Osteoblast (primary cell): ENCODE measurements around the gene LIN7B. TPM values are rescaled to one million over a fixed set of nuclear protein-coding genes. Genes with fewer than 3 reads are reported as not detected.

Experiments
- DNase-seq: peaks from one replicate; pipeline ENCODE4 v3.0.0; 2011; ENCODE audit warnings: low spot score, mixed read lengths; ENCODE audit not compliant: insufficient read length; ENCODE audit errors: missing footprints
- H2AFZ ChIP-seq: 2 replicates; pipeline ENCODE4 v1.6.0; 2011; ENCODE audit warnings: mild to moderate bottlenecking, low read length
- H3K27ac ChIP-seq: 2 replicates; pipeline ENCODE4 v1.5.1; 2011; ENCODE audit warnings: mild to moderate bottlenecking, low read depth, low read length, moderate library complexity
- H3K27me3 ChIP-seq: 2 replicates; pipeline ENCODE4 v1.6.0; 2012; ENCODE audit warnings: mild to moderate bottlenecking, control low read depth, inconsistent platforms, low read length, moderate library complexity; ENCODE audit not compliant: insufficient read depth
- H3K36me3 ChIP-seq: 2 replicates; pipeline ENCODE4 v1.5.1; 2011; ENCODE audit warnings: mild to moderate bottlenecking, low read length, control low read depth, moderate library complexity; ENCODE audit not compliant: insufficient read depth
- H3K4me1 ChIP-seq: 2 replicates; pipeline ENCODE4 v1.5.1; 2011; ENCODE audit warnings: mild to moderate bottlenecking, low read length, control low read depth, moderate library complexity; ENCODE audit not compliant: insufficient read depth
- H3K4me2 ChIP-seq: 2 replicates; pipeline ENCODE4 v1.6.0; 2011; ENCODE audit warnings: mild to moderate bottlenecking, low read length; ENCODE audit not compliant: insufficient read depth
- H3K4me3 ChIP-seq: fragments of 200-600 bp; sonication (generic); 3 replicates; pipeline ENCODE4 v1.5.1; 2012; ENCODE audit warnings: mild to moderate bottlenecking, low read length, inconsistent platforms; ENCODE audit not compliant: insufficient read depth
- H3K79me2 ChIP-seq: 2 replicates; pipeline ENCODE4 v1.6.0; 2012; ENCODE audit warnings: mild to moderate bottlenecking, low read length, control low read depth, inconsistent platforms; ENCODE audit not compliant: insufficient read depth
- H3K9me3 ChIP-seq: 2 replicates; pipeline ENCODE4 v1.5.1; 2011; ENCODE audit warnings: low read depth, low read length, control low read depth
- H4K20me1 ChIP-seq: 2 replicates; pipeline ENCODE4 v1.6.0; 2012; ENCODE audit warnings: mild to moderate bottlenecking, low read length, control low read depth; ENCODE audit not compliant: insufficient read depth
- total RNA-seq: library from RNA; depleted of rRNA; stranded (reverse); fragments of >200 nt; gene quantifications from 2 replicates; pipeline ENCODE4 v1.2.3, GENCODE V29; 2012
- TF ChIP-seq, protein P1 (sequence below): IDR thresholded peaks from 2 replicates; pipeline ENCODE4 v1.5.1; 2011; ENCODE audit warnings: mild to moderate bottlenecking, low read depth, low read length, moderate library complexity; ENCODE audit errors: extremely low read depth

LIN7B gene
- total RNA-seq, 1 donor: 6.2 TPM

DNA sequence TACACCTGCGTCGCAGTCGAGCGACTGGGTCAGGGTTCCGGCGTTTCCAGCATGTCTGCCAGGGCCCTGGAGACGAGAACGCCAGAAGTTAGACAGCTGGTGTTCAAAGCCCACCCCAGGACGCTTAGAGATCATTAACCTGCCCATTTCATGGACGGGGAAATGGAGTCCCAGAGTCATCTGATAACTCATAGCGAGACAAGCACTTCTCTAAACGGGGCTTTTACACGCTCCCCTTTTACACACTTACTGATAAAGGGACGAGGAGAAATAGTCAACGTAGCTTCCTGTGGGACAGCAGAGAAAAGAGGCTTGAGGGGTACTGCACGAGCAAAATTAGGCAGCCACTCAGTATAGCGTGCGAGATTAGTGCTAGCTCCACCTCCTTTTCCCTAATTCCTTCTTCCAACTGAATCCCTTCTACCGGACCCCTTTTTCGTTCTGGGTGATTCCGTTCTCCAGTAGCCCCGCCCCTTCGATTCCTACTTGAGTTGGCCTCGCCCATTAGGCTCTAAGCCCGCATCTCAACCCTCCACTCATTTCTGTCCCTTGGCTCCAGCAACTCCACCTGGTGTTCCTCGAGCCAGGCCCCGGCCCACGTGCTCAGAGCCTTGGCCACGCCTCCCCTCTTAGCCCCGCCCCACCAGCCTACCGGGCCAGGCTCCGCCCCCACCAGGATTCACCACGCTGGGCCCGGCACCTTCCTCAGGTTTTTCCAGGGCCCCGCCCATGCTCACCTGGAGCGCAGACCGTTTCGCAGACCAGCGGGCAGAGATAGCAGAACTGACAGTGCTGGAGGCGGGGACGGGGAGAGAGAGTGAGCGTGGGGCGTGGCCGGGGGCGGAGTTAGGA is 37.3 kb downstream of the LIN7B start:
- peaks cover 3% of the 10 kb centered on the region for H3K27me3 ChIP-seq
- H3K4me3 ChIP-seq: peak overlapping the region; percentile 92
- H3K9me3 ChIP-seq: no peaks in the 10 kb centered on the region
- no peaks in the 10 kb centered on the region for H4K20me1 ChIP-seq
- peak overlapping the region; percentile 98 for H3K4me2 ChIP-seq
- peak; percentile 89 for DNase-seq
- TF ChIP-seq, protein P1, sequence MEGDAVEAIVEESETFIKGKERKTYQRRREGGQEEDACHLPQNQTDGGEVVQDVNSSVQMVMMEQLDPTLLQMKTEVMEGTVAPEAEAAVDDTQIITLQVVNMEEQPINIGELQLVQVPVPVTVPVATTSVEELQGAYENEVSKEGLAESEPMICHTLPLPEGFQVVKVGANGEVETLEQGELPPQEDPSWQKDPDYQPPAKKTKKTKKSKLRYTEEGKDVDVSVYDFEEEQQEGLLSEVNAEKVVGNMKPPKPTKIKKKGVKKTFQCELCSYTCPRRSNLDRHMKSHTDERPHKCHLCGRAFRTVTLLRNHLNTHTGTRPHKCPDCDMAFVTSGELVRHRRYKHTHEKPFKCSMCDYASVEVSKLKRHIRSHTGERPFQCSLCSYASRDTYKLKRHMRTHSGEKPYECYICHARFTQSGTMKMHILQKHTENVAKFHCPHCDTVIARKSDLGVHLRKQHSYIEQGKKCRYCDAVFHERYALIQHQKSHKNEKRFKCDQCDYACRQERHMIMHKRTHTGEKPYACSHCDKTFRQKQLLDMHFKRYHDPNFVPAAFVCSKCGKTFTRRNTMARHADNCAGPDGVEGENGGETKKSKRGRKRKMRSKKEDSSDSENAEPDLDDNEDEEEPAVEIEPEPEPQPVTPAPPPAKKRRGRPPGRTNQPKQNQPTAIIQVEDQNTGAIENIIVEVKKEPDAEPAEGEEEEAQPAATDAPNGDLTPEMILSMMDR: no peak
- no peaks in the 10 kb centered on the region for H3K36me3 ChIP-seq
- no peak overlapping the region for H2AFZ ChIP-seq
- peaks cover 20% of the 10 kb centered on the region for H3K4me1 ChIP-seq
- H3K79me2 ChIP-seq: no peaks in the 10 kb centered on the region
- H3K27ac ChIP-seq: no peak overlapping the region

DNA sequence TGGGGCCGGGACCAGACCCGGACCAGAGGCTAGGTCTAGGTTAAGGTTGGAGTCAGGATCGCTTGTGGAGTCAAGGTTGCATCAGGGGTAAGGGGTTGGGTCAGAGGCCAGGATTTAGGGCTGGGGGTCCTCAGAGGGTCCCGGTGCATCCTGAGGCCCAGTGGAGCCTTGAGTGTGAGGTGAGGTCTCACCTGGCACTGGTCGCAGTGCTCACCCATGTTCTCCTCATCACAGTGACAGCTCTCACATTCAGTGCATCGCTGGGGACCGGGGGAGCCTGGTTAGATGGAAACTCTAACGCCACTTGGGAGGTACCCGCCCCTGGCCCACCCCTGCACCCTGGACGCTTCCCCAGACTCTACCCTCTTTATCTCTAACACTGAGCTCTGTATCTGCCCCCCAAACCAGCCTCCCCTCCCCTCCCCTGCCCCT is 38.0 kb downstream of the LIN7B start:
- peak; percentile 54 for DNase-seq
- Histone ChIP-seq H3K27me3 (peaks cover 3% of the 10 kb centered on the region), H3K4me1 (peaks cover 20% of the 10 kb centered on the region), H3K4me3 (peak overlapping the region; percentile 3), H2AFZ (no peak overlapping the region), H3K27ac (no peak overlapping the region), H3K36me3 (no peaks in the 10 kb centered on the region), H3K79me2 (no peaks in the 10 kb centered on the region), H3K9me3 (no peaks in the 10 kb centered on the region), H3K4me2 (no peak overlapping the region), H4K20me1 (no peaks in the 10 kb centered on the region)
- TF ChIP-seq, protein P1: no peak

DNA sequence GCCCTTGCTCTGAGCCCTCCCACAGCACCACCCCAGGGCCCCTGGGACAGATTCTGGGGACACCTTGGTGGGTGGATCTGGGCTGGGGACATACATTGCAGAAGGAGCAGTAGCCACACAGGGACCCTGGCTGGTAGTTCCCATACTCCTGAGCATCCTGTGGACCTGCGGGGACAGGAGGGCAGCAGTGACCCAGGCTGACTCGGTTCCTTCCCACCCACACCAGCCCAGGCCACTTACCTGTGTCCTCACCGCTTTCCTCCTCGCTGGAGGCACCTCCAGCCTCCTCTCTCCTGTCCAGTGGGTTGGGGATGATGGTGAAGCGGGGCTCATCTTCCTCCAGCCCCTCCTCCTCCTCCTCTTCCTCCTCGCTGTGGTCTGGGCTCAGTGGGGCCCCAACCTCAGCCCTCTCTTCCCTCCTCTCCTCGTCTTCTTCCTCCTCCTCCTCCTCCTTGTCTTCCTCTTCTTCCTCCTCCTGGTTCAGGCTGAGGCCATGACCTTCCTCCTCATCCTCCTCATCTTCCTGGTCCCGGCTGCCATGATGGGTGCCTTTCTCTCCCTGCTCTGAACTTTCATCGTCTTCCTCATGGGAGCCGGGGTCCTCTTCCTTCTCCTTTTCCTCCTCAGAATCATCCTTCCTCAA is 39.1 kb downstream of the LIN7B start:
- Histone ChIP-seq H3K27ac (no peak overlapping the region), H3K27me3 (peaks cover 3% of the 10 kb centered on the region), H3K4me3 (no peak overlapping the region), H3K79me2 (peaks cover 7% of the 10 kb centered on the region), H4K20me1 (peaks cover under 1% of the 10 kb centered on the region), H3K4me1 (peaks cover 22% of the 10 kb centered on the region), H3K4me2 (no peak overlapping the region), H3K36me3 (no peaks in the 10 kb centered on the region), H2AFZ (no peak overlapping the region), H3K9me3 (no peaks in the 10 kb centered on the region)
- TF ChIP-seq, protein P1: no peak
- peak; percentile 87 for DNase-seq

- Histone ChIP-seq H2AFZ (no peak overlapping the region), H3K79me2 (peaks cover 12% of the 10 kb centered on the region), H3K27ac (no peak overlapping the region), H3K9me3 (no peaks in the 10 kb centered on the region), H3K27me3 (peaks cover 3% of the 10 kb centered on the region), H3K4me1 (peaks cover 21% of the 10 kb centered on the region), H3K36me3 (no peaks in the 10 kb centered on the region), H4K20me1 (peaks cover 6% of the 10 kb centered on the region), H3K4me3 (no peak overlapping the region), H3K4me2 (no peak overlapping the region)
- no peak for DNase-seq
- TF ChIP-seq, protein P1: no peak
Observed at GRCh38 chr19:49154279-49154678, 40.1 kb downstream of the LIN7B start.
